Endothelial cell of umbilical vein (primary cell): ENCODE results near the gene BCL7A. TPM values are rescaled to one million over a fixed set of nuclear protein-coding genes. Genes with fewer than 3 reads are reported as not detected.

ENCODE experiments used
- BruUV-seq: library from RNA; stranded (reverse); fragments of 400-500 nt; replicated peaks from 2 replicates; lab custom pipeline; 2021; lab: Mats Ljungman, UMichigan
- CTCF ChIA-PET: fragments of 300-600, 350-600 bp; sonication (Branson Sonifier 250); formaldehyde crosslinking; loops from one replicate; lab custom pipeline; 2021; ENCODE audit warnings: antibody characterized with exemption, inconsistent platforms; lab: Charles Lee
- POLR2A ChIA-PET: fragments of 300-600, 350-600 bp; sonication (Branson Sonifier 250); formaldehyde crosslinking; loops from one replicate; lab custom pipeline; 2021; ENCODE audit warnings: antibody characterized with exemption, inconsistent platforms; lab: Charles Lee
- DNase-seq: peaks from one replicate; pipeline ENCODE4 v3.0.0-alpha.2; 2011; ENCODE audit warnings: low read depth, low spot score
- FAIRE-seq: peaks from 2 replicates; lab custom pipeline; 2011; peaks lifted over from hg19 to GRCh38; lab: Jason Lieb, UNC
- H2AFZ ChIP-seq: 2 replicates; pipeline ENCODE4 v1.6.0; 2012; ENCODE audit warnings: low read depth, low read length, control low read depth, inconsistent platforms
- H3K27ac ChIP-seq: 2 replicates; pipeline ENCODE4 v1.5.1; 2011; ENCODE audit warnings: low read depth, mild to moderate bottlenecking, control low read depth, low read length, moderate library complexity; ENCODE audit not compliant: insufficient read depth
- H3K27me3 ChIP-seq, 2 experiments: 2 replicates each; pipeline versions ENCODE4 v1.6.0 to v1.6.1; 2011; ENCODE audit warnings: low read length in 2 of 2, mixed read lengths in 1 of 2; ENCODE audit not compliant: control insufficient read depth in 2 of 2, insufficient read depth in 2 of 2
- H3K36me3 ChIP-seq, 2 experiments: 2 replicates in 1 of 2; 3 replicates in 1 of 2; pipeline ENCODE4 v1.5.1; 2011; ENCODE audit warnings: low read length in 2 of 2, mild to moderate bottlenecking in 1 of 2, moderate library complexity in 1 of 2; ENCODE audit not compliant: control insufficient read depth in 2 of 2, insufficient read depth in 2 of 2; ENCODE audit errors: extremely low read depth in 1 of 2
- H3K4me1 ChIP-seq: 3 replicates; pipeline ENCODE4 v1.5.1; 2011; ENCODE audit warnings: mild to moderate bottlenecking, low read length; ENCODE audit not compliant: control insufficient read depth, insufficient read depth; ENCODE audit errors: extremely low read depth
- H3K4me2 ChIP-seq: 2 replicates; pipeline ENCODE4 v1.6.1; 2011; ENCODE audit warnings: low read length, control low read depth, mixed read lengths; ENCODE audit not compliant: insufficient read depth
- H3K4me3 ChIP-seq, 3 experiments: fragments of 200-600 bp in 1 of 3; sonication (generic), shearing (Covaris generic) in 1 of 3; replicated peaks in 1 of 3; 2 replicates each; pipeline ENCODE4 v1.5.1; 2011 to 2016; ENCODE audit warnings: control low read depth in 3 of 3, low read length in 3 of 3, mild to moderate bottlenecking in 2 of 3, inconsistent platforms in 1 of 3, low read depth in 1 of 3, moderate library complexity in 1 of 3; ENCODE audit not compliant: insufficient read depth in 1 of 3
- H3K79me2 ChIP-seq: 2 replicates; pipeline ENCODE4 v1.6.0; 2012; ENCODE audit warnings: low read length, inconsistent platforms; ENCODE audit not compliant: control insufficient read depth, insufficient read depth
- H3K9ac ChIP-seq: replicated peaks from 2 replicates; pipeline ENCODE3; 2011; ENCODE audit warnings: low read length, control low read depth; ENCODE audit not compliant: insufficient read depth; ENCODE audit errors: extremely low read depth
- H3K9me1 ChIP-seq: replicated peaks from 3 replicates; pipeline ENCODE4 v1.6.0; 2011; ENCODE audit warnings: mild to moderate bottlenecking, low read length; ENCODE audit not compliant: control insufficient read depth, insufficient read depth; ENCODE audit errors: extremely low read depth
- H3K9me3 ChIP-seq: replicated peaks from 2 replicates; pipeline ENCODE4 v1.5.1; 2012; ENCODE audit warnings: low read length, inconsistent platforms; ENCODE audit not compliant: control insufficient read depth, insufficient read depth
- H4K20me1 ChIP-seq: replicated peaks from 2 replicates; pipeline ENCODE3; 2011; ENCODE audit warnings: mild to moderate bottlenecking, low read length; ENCODE audit not compliant: control insufficient read depth, insufficient read depth; ENCODE audit errors: extremely low read depth
- CTCF ChIP-seq, 2 donors: IDR thresholded peaks; 1 replicate in 1 of 2; 2 replicates in 1 of 2; pipeline ENCODE4 v1.5.1; 2011; ENCODE audit warnings: low read length in 2 of 2, mild to moderate bottlenecking in 2 of 2, moderate library complexity in 2 of 2, control low read depth in 1 of 2, inconsistent platforms in 1 of 2, low read depth in 1 of 2; ENCODE audit not compliant: insufficient read depth in 1 of 2; ENCODE audit errors: extremely low read depth in 1 of 2
- EZH2 ChIP-seq: IDR thresholded peaks from 2 replicates; pipeline ENCODE4 v1.6.1; 2012; ENCODE audit warnings: borderline replicate concordance, low read depth, mild to moderate bottlenecking, moderate library complexity, low read length, inconsistent platforms; ENCODE audit not compliant: severe bottlenecking
- FOS ChIP-seq: IDR thresholded peaks from 2 replicates; pipeline ENCODE4 v1.6.1; 2011; ENCODE audit warnings: mild to moderate bottlenecking, low read length, moderate library complexity, borderline replicate concordance; ENCODE audit not compliant: insufficient read depth
- GATA2 ChIP-seq: IDR thresholded peaks from 2 replicates; pipeline ENCODE4 v1.7.0; 2011; ENCODE audit warnings: low read depth, mild to moderate bottlenecking, moderate library complexity, mixed read lengths, low read length; ENCODE audit not compliant: insufficient read length, insufficient read depth
- JUN ChIP-seq: IDR thresholded peaks from 2 replicates; pipeline ENCODE4 v1.6.1; 2011; ENCODE audit warnings: borderline replicate concordance, low read depth; ENCODE audit not compliant: insufficient read length, insufficient read depth
- MYC ChIP-seq: IDR thresholded peaks from one replicate; pipeline ENCODE4 v1.6.1; 2011; ENCODE audit warnings: mild to moderate bottlenecking, low read depth, low read length
- POLR2A ChIP-seq: IDR thresholded peaks from 2 replicates; pipeline ENCODE4 v1.6.1; 2012; ENCODE audit warnings: low read depth, mild to moderate bottlenecking, control low read depth, low read length
- POLR2AphosphoS5 ChIP-seq: IDR thresholded peaks from 2 replicates; pipeline ENCODE4 v1.6.1; 2012; ENCODE audit warnings: low read depth, mild to moderate bottlenecking, control low read depth, low read length, moderate library complexity; ENCODE audit not compliant: insufficient read depth
- dilution Hi-C: fragments of 300-500 bp; cut with MboI; formaldehyde crosslinking; loops from one replicate; pipeline ENCODE4 v1.15.0; 2019; ENCODE audit warnings: low sequenced_read_pairs; ENCODE audit not compliant: extremely low pct_ligation_motif_present
- intact Hi-C: fragments of 100-400 bp; cut with micrococcal nuclease; formaldehyde crosslinking; loops from one replicate; pipeline ENCODE4 v1.10.0; 2022
- polyA plus RNA-seq, 4 experiments: library from polyadenylated mRNA; depleted of rRNA in 3 of 4; stranded (reverse) in 3 of 4; unstranded in 1 of 4; fragments of >200 nt; gene quantifications; 2 replicates each; pipeline versions ENCODE4 v1.2.1 to v1.2.3, GENCODE V29; 2011 to 2012; ENCODE audit warnings: missing spikeins in 1 of 4
- total RNA-seq: library from RNA; stranded (reverse); gene quantifications from 2 replicates; pipeline ENCODE4 v1.2.3, GENCODE V29; 2021
- TF ChIP-seq, protein P1 (sequence below): IDR thresholded peaks from 2 replicates; pipeline ENCODE4 v1.6.1; 2011; ENCODE audit not compliant: insufficient read depth, insufficient read length

The BCL7A gene
- total and polyA plus RNA-seq, 2 donors (not counting 3 experiments of a cell fraction or from before 2014, with no cell fraction given) = 9.7 to 11.1 TPM

GRCh38 chr12:122013136-122013535, 8.5 kb upstream of the BCL7A start:
- Histone ChIP-seq H3K9me1 (no peaks in the 10 kb centered on the region), H3K27ac (no peak overlapping the region), H3K36me3 (no peaks in the 10 kb centered on the region), H3K27me3 (no peaks in the 10 kb centered on the region), H3K9me3 (no peaks in the 10 kb centered on the region), H3K4me3 (no peak overlapping the region), H3K9ac (no peak overlapping the region), H2AFZ (no peak overlapping the region), H4K20me1 (no peaks in the 10 kb centered on the region), H3K79me2 (no peaks in the 10 kb centered on the region), H3K4me2 (no peak overlapping the region), H3K4me1 (no peaks in the 10 kb centered on the region)
- FAIRE-seq = no peak
- no peak for DNase-seq
- CTCF ChIA-PET = interaction anchor here (0.8 to 1.5 kb wide), 4 partner anchors 11 to 97 kb away, joined by 3 to 5 read pairs (median 4); partner anchors contain the start of gene CFAP251
- dilution Hi-C loops (no loop called here), intact Hi-C loops (no loop called here)
- POLR2A ChIA-PET = no interaction called here
- no TSS peak for BruUV-seq
- TF ChIP-seq POLR2A (no peak), JUN (no peak), FOS (no peak), EZH2 (no peak), CTCF (IDR thresholded peaks at IDR 0.05; ENCODE audit: extremely low read depth in 1 of 2, insufficient read depth in 1 of 2, low read depth in 1 of 2, low read length in 2 of 2) (no peak), POLR2AphosphoS5 (no peak), MYC (no peak), GATA2 (no peak)
- TF ChIP-seq, protein P1, sequence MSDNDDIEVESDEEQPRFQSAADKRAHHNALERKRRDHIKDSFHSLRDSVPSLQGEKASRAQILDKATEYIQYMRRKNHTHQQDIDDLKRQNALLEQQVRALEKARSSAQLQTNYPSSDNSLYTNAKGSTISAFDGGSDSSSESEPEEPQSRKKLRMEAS = no peak
